ENCODE data around the gene SENP1.

Gene SENP1

GRCh38 chr12:48030173-48030650, 75.7 kb downstream of the SENP1 start:
- Histone ChIP-seq H3K27me3 (ENCODE audit: low read length) (no peaks in the 10 kb centered on the region), H3K79me2 (ENCODE audit: insufficient read depth, low read length) (no peaks in the 10 kb centered on the region), H3K4me3 (ENCODE audit: insufficient read depth, low read length, poor library complexity, severe bottlenecking) (no peak overlapping the region), H3K9me3 (ENCODE audit: insufficient read depth, low read length) (no peaks in the 10 kb centered on the region), H3F3A (ENCODE audit: insufficient read depth) (no peaks in the 10 kb centered on the region), H2AFZ (ENCODE audit: low read depth, low read length, severe bottlenecking) (no peak overlapping the region), H3K27ac (ENCODE audit: low read depth, low read length) (no peak overlapping the region), H3K36me3 (ENCODE audit: low read length) (no peaks in the 10 kb centered on the region), H3K4me2 (ENCODE audit: low read depth, low read length, poor library complexity, severe bottlenecking) (no peak overlapping the region), H3K9me2 (replicated peaks; ENCODE audit: insufficient read depth, low read length) (no peaks in the 10 kb centered on the region), H3K9ac (ENCODE audit: low read length) (no peak overlapping the region), H4K20me1 (ENCODE audit: low read depth, low read length) (no peaks in the 10 kb centered on the region)
- TF ChIP-seq EZH2phosphoT487 (conservative IDR thresholded peaks at IDR 0.05; ENCODE audit: low read length): no peak
- no peak for TF ChIP-seq CTCF (IDR thresholded peaks at IDR 0.05; ENCODE audit: insufficient read depth, low read length, poor library complexity, severe bottlenecking)

- Histone ChIP-seq H3K27ac (ENCODE audit: low read depth, low read length) (no peak overlapping the region), H4K20me1 (ENCODE audit: low read depth, low read length) (no peaks in the 10 kb centered on the region), H3K9ac (ENCODE audit: low read length) (no peak overlapping the region), H3K79me2 (ENCODE audit: insufficient read depth, low read length) (no peaks in the 10 kb centered on the region), H3K27me3 (ENCODE audit: low read length) (no peaks in the 10 kb centered on the region), H3K9me3 (ENCODE audit: insufficient read depth, low read length) (no peaks in the 10 kb centered on the region), H3K9me2 (replicated peaks; ENCODE audit: insufficient read depth, low read length) (no peaks in the 10 kb centered on the region), H3K4me2 (ENCODE audit: low read depth, low read length, poor library complexity, severe bottlenecking) (no peak overlapping the region), H3K4me3 (ENCODE audit: insufficient read depth, low read length, poor library complexity, severe bottlenecking) (no peak overlapping the region), H2AFZ (ENCODE audit: low read depth, low read length, severe bottlenecking) (no peak overlapping the region), H3F3A (ENCODE audit: insufficient read depth) (no peaks in the 10 kb centered on the region), H3K36me3 (ENCODE audit: low read length) (no peaks in the 10 kb centered on the region)
- TF ChIP-seq CTCF (IDR thresholded peaks at IDR 0.05; ENCODE audit: insufficient read depth, low read length, poor library complexity, severe bottlenecking): no peak
- TF ChIP-seq EZH2phosphoT487 (conservative IDR thresholded peaks at IDR 0.05; ENCODE audit: low read length): no peak
Observed at GRCh38 chr12:48029491-48030172, 76.2 kb downstream of the SENP1 start.

- Histone ChIP-seq H3K4me2 (ENCODE audit: low read depth, low read length, poor library complexity, severe bottlenecking) (no peak overlapping the region), H3K9me2 (replicated peaks; ENCODE audit: insufficient read depth, low read length) (no peaks in the 10 kb centered on the region), H3K9ac (ENCODE audit: low read length) (no peak overlapping the region), H3K9me3 (ENCODE audit: insufficient read depth, low read length) (no peaks in the 10 kb centered on the region), H2AFZ (ENCODE audit: low read depth, low read length, severe bottlenecking) (no peak overlapping the region), H3K4me3 (ENCODE audit: insufficient read depth, low read length, poor library complexity, severe bottlenecking) (no peak overlapping the region), H3K36me3 (ENCODE audit: low read length) (no peaks in the 10 kb centered on the region), H4K20me1 (ENCODE audit: low read depth, low read length) (no peaks in the 10 kb centered on the region), H3K27me3 (ENCODE audit: low read length) (no peaks in the 10 kb centered on the region), H3F3A (ENCODE audit: insufficient read depth) (no peaks in the 10 kb centered on the region), H3K27ac (ENCODE audit: low read depth, low read length) (no peak overlapping the region), H3K79me2 (ENCODE audit: insufficient read depth, low read length) (no peaks in the 10 kb centered on the region)
- TF ChIP-seq EZH2phosphoT487 (conservative IDR thresholded peaks at IDR 0.05; ENCODE audit: low read length): no peak
- no peak for TF ChIP-seq CTCF (IDR thresholded peaks at IDR 0.05; ENCODE audit: insufficient read depth, low read length, poor library complexity, severe bottlenecking)
Observed at GRCh38 chr12:48028541-48029431, 77.1 kb downstream of the SENP1 start.

Measured in SU-DHL-6 (cell line).